Chondrocyte (in vitro differentiated cells): Measurements from ENCODE around the gene LMNB1. TPM values are rescaled to one million over a fixed set of nuclear protein-coding genes. Genes with fewer than 3 reads are reported as not detected.
"Not testable (repeated sequence)": the region's sequence is repeated elsewhere in the genome, so short reads cannot be mapped to it uniquely, and the experiment has no call there.

Experiments used
- DNase-seq: peaks from one replicate; pipeline ENCODE4 v3.0.0; 2021; ENCODE audit warnings: mixed read lengths, low spot score
- H3K27ac Mint-ChIP-seq: one replicate; pipeline ENCODE4 v1.8.0; 2021; ENCODE audit warnings: mild to moderate bottlenecking, moderate library complexity, mixed read lengths; ENCODE audit not compliant: unreplicated experiment
- H3K27me3 Mint-ChIP-seq: 2 replicates; pipeline ENCODE4 v1.8.0; 2021; ENCODE audit warnings: low read depth, mixed read lengths
- H3K36me3 Mint-ChIP-seq: 2 replicates; pipeline ENCODE4 v1.8.0; 2021; ENCODE audit warnings: low read depth, mixed read lengths
- H3K4me1 Mint-ChIP-seq: 2 replicates; pipeline ENCODE4 v1.8.0; 2021; ENCODE audit warnings: low read depth, mild to moderate bottlenecking, mixed read lengths
- H3K4me3 Mint-ChIP-seq: one replicate; pipeline ENCODE4 v1.8.0; 2021; ENCODE audit warnings: mild to moderate bottlenecking, moderate library complexity, mixed read lengths; ENCODE audit not compliant: unreplicated experiment
- H3K9me3 Mint-ChIP-seq: 2 replicates; pipeline ENCODE4 v1.8.0; 2021; ENCODE audit warnings: low read depth, mixed read lengths
- CTCF ChIP-seq: fragments of 200-600 bp; sonication (generic); IDR thresholded peaks from 2 replicates; pipeline ENCODE4 v1.5.0; 2021; ENCODE audit warnings: antibody characterized with exemption, mild to moderate bottlenecking, moderate library complexity
- total RNA-seq: library from RNA; stranded (reverse); gene quantifications from 3 replicates; pipeline ENCODE4 v1.2.1, GENCODE V29; 2021

Gene LMNB1
- total RNA-seq, 1 donor from 2014 or later = 14.2 TPM

- no peak for TF ChIP-seq CTCF
- no peaks in the 10 kb centered on the region for H3K9me3 Mint-ChIP-seq
- no peak for DNase-seq
- H3K27ac Mint-ChIP-seq = peak overlapping the region; percentile 20
- H3K36me3 Mint-ChIP-seq = no peaks in the 10 kb centered on the region
- H3K4me3 Mint-ChIP-seq = no peak overlapping the region
- no peaks in the 10 kb centered on the region for H3K27me3 Mint-ChIP-seq
- peaks cover 17% of the 10 kb centered on the region for H3K4me1 Mint-ChIP-seq
Measured at GRCh38 chr5:126851501-126852011, 74.6 kb downstream of the LMNB1 start.

- no peak for DNase-seq
- peaks cover 20% of the 10 kb centered on the region for H3K4me1 Mint-ChIP-seq
- H3K27ac Mint-ChIP-seq = peak overlapping the region; percentile 20
Measured at GRCh38 chr5:126852091-126852571, 75.2 kb downstream of the LMNB1 start.

GRCh38 chr5:126852841-126853271, 75.9 kb downstream of the LMNB1 start:
- no peak overlapping the region for H3K27ac Mint-ChIP-seq
- H3K27me3 Mint-ChIP-seq = no peaks in the 10 kb centered on the region
- TF ChIP-seq CTCF = no peak
- H3K36me3 Mint-ChIP-seq = no peaks in the 10 kb centered on the region
- no peak for DNase-seq
- H3K4me1 Mint-ChIP-seq = peaks cover 26% of the 10 kb centered on the region
- no peak overlapping the region for H3K4me3 Mint-ChIP-seq
- H3K9me3 Mint-ChIP-seq = no peaks in the 10 kb centered on the region

More at GRCh38 chr5:126852091-126852571, 75.2 kb downstream of the LMNB1 start:
- Mint-ChIP-seq H3K36me3 (no peaks in the 10 kb centered on the region), H3K27me3 (no peaks in the 10 kb centered on the region), H3K4me3 (no peak overlapping the region), H3K9me3 (no peaks in the 10 kb centered on the region)
- TF ChIP-seq CTCF = no peak

- H3K36me3 Mint-ChIP-seq, H3K27me3 Mint-ChIP-seq, H3K27ac Mint-ChIP-seq, H3K9me3 Mint-ChIP-seq, H3K4me3 Mint-ChIP-seq, DNase-seq: not testable (repeated sequence)
- H3K4me1 Mint-ChIP-seq = peaks cover 29% of the 10 kb centered on the region
Measured at GRCh38 chr5:126853541-126854307, 76.8 kb downstream of the LMNB1 start.

- Mint-ChIP-seq H3K4me3 (no peak overlapping the region), H3K27ac (no peak overlapping the region), H3K4me1 (peaks cover 29% of the 10 kb centered on the region), H3K9me3 (no peaks in the 10 kb centered on the region), H3K27me3 (no peaks in the 10 kb centered on the region), H3K36me3 (no peaks in the 10 kb centered on the region)
- TF ChIP-seq CTCF = no peak
- DNase-seq = no peak
Measured at GRCh38 chr5:126854526-126855110, 77.7 kb downstream of the LMNB1 start.
